HL-60 (cell line): Measurements from ENCODE around the gene AKAP13.

Experiments used
- DNase-seq, 2 experiments: peaks; one replicate each; pipeline ENCODE4 v3.0.0-alpha.2; 2010 to 2020; ENCODE audit warnings: low read depth in 1 of 2, low spot score in 1 of 2
- H3K27ac ChIP-seq: fragments of 250-450 bp; sonication (Bioruptor Pico); replicated peaks from 2 replicates; pipeline ENCODE4 v1.5.1; 2020; ENCODE audit warnings: mild to moderate bottlenecking, moderate library complexity
- H3K27me3 ChIP-seq: fragments of 250-450 bp; sonication (Bioruptor Pico); 2 replicates; pipeline ENCODE4 v1.5.1; 2021; ENCODE audit warnings: mild to moderate bottlenecking, moderate library complexity; ENCODE audit not compliant: insufficient read depth, poor library complexity, severe bottlenecking
- H3K4me3 ChIP-seq: replicated peaks from 2 replicates; pipeline ENCODE4 v1.5.1; 2011; ENCODE audit warnings: mild to moderate bottlenecking, control low read depth, low read length; ENCODE audit not compliant: insufficient read depth
- GABPA ChIP-seq: IDR thresholded peaks from 2 replicates; pipeline ENCODE4 v1.6.1; 2012; ENCODE audit warnings: low read depth
- POLR2AphosphoS5 ChIP-seq: IDR thresholded peaks from 2 replicates; pipeline ENCODE4 v1.6.1; 2012; ENCODE audit warnings: low read depth
- REST ChIP-seq: IDR thresholded peaks from 2 replicates; pipeline ENCODE4 v1.6.1; 2012; ENCODE audit warnings: low read depth; ENCODE audit not compliant: insufficient replicate concordance
- SPI1 ChIP-seq: IDR thresholded peaks from 2 replicates; pipeline ENCODE4 v1.6.1; 2012; ENCODE audit warnings: low read depth, mild to moderate bottlenecking, borderline replicate concordance
- TF ChIP-seq, protein P1 (sequence below): IDR thresholded peaks from one replicate; pipeline ENCODE4 v1.5.1; 2011; ENCODE audit warnings: low read length, control low read depth, inconsistent platforms; ENCODE audit not compliant: insufficient read depth

AKAP13 gene

GRCh38 chr15:85559530-85559929 lies 179.1 kb downstream of the AKAP13 start:
- DNase-seq, result no peak
- Histone ChIP-seq H3K27me3 (no peaks in the 10 kb centered on the region), H3K27ac (no peak overlapping the region), H3K4me3 (no peak overlapping the region)
- TF ChIP-seq, protein P1, sequence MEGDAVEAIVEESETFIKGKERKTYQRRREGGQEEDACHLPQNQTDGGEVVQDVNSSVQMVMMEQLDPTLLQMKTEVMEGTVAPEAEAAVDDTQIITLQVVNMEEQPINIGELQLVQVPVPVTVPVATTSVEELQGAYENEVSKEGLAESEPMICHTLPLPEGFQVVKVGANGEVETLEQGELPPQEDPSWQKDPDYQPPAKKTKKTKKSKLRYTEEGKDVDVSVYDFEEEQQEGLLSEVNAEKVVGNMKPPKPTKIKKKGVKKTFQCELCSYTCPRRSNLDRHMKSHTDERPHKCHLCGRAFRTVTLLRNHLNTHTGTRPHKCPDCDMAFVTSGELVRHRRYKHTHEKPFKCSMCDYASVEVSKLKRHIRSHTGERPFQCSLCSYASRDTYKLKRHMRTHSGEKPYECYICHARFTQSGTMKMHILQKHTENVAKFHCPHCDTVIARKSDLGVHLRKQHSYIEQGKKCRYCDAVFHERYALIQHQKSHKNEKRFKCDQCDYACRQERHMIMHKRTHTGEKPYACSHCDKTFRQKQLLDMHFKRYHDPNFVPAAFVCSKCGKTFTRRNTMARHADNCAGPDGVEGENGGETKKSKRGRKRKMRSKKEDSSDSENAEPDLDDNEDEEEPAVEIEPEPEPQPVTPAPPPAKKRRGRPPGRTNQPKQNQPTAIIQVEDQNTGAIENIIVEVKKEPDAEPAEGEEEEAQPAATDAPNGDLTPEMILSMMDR, result no peak
- TF ChIP-seq SPI1 (no peak), GABPA (no peak), REST (no peak), POLR2AphosphoS5 (no peak)

DNA sequence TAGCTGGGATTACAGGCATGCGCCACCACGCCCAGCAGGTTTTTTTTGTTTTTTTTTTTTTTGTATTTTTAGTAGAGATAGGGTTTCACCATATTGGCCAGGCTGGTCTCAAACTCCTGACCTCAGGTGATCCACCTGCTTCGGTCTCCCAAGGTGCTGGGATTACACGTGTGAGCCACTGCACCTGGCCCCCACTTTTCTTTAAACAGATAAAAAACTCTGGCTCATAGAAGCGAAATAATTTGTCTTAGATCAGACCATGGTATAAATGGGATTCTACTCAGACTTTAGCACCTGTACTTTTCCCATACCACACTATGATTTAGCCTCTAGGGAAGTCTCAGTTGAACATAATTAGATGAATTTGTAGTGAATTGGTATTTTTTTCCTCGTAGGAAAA lies 182.4 kb downstream of the AKAP13 start:
- Histone ChIP-seq H3K27me3 (no peaks in the 10 kb centered on the region), H3K27ac (no peak overlapping the region), H3K4me3 (no peak overlapping the region)
- TF ChIP-seq REST (no peak), SPI1 (no peak), GABPA (no peak), POLR2AphosphoS5 (no peak)
- TF ChIP-seq, protein P1, result no peak
- DNase-seq, result no peak

- DNase-seq, result no peak
- Histone ChIP-seq H3K4me3 (no peak overlapping the region), H3K27ac (no peak overlapping the region), H3K27me3 (no peaks in the 10 kb centered on the region)
- TF ChIP-seq REST (no peak), POLR2AphosphoS5 (no peak), GABPA (no peak)
Observed at GRCh38 chr15:85563328-85563727, 182.9 kb downstream of the AKAP13 start.

- Histone ChIP-seq H3K27me3 (no peaks in the 10 kb centered on the region), H3K4me3 (no peak overlapping the region), H3K27ac (no peak overlapping the region)
- DNase-seq, result no peak
- TF ChIP-seq, protein P1, result no peak
Observed at GRCh38 chr15:85563731-85564130, 183.3 kb downstream of the AKAP13 start.
